Adrenal gland (tissue), 12 donors: ENCODE data around the gene HSDL1. TPM values are rescaled to one million over a fixed set of nuclear protein-coding genes. Genes with fewer than 3 reads are reported as not detected.

ENCODE experiments used
- DNase-seq, 7 donors: peaks; one replicate each; pipeline ENCODE4 v3.0.0-alpha.2; 2019 to 2020
- H3K27ac ChIP-seq, 5 donors: fragments of 200-600 bp; sonication (generic) in 4 of 5; 1 replicate in 3 of 5; 2 replicates in 2 of 5; pipeline versions ENCODE4 v1.5.1 to v1.8.0; 2016 to 2020; ENCODE audit warnings: mild to moderate bottlenecking in 1 of 5
- H3K27me3 ChIP-seq: fragments of 200-600 bp; 2 replicates; pipeline ENCODE4 v1.8.0; 2021
- H3K36me3 ChIP-seq, 2 donors: fragments of 200-600 bp; replicated peaks in 1 of 2; 1 replicate in 1 of 2; 2 replicates in 1 of 2; pipeline versions ENCODE4 v1.5.1 to v1.8.0; 2018 to 2022
- H3K4me1 ChIP-seq, 2 donors: fragments of 200-600 bp; replicated peaks in 1 of 2; 1 replicate in 1 of 2; 2 replicates in 1 of 2; pipeline versions ENCODE4 v1.5.1 to v1.8.0; 2018 to 2021
- H3K4me3 ChIP-seq, 4 donors: fragments of 200-600 bp; sonication (generic) in 3 of 4; one replicate each; pipeline ENCODE4 v1.5.1; 2016 to 2018
- H3K9me3 ChIP-seq, 3 donors: fragments of 200-600 bp; sonication (generic) in 1 of 3; replicated peaks in 1 of 3; 1 replicate in 2 of 3; 2 replicates in 1 of 3; pipeline versions ENCODE4 v1.5.1 to v1.8.0; 2016 to 2021
- CTCF ChIP-seq, 6 experiments: fragments of 450-650 bp in 4 of 6; fragments of 200-600 bp in 2 of 6; sonication (generic) in 1 of 6; IDR thresholded peaks; 1 replicate in 5 of 6; 2 replicates in 1 of 6; pipeline versions ENCODE4 v1.5.1 to v1.8.0; 2016 to 2021; ENCODE audit warnings: antibody characterized with exemption in 6 of 6, mild to moderate bottlenecking in 2 of 6, moderate library complexity in 1 of 6
- POLR2A ChIP-seq, 2 donors: fragments of 450-650 bp; IDR thresholded peaks; one replicate each; pipeline ENCODE4 v1.6.1; 2017; ENCODE audit warnings: antibody characterized with exemption in 2 of 2, mild to moderate bottlenecking in 2 of 2, moderate library complexity in 1 of 2
- WGBS, 4 donors: extraction: QIAGEN DNeasy Blood & Tissue Kit in 2 of 4; methylation state at CpG; one replicate each; pipeline versions ENCODE4 v1.1.5 to v1.1.7; 2013 to 2017; 5-methylcytosine and 5-hydroxymethylcytosine counted together
- intact Hi-C, 2 donors: fragments of 100-400 bp; cut with DNase I; formaldehyde crosslinking; loops; one replicate each; pipeline versions ENCODE4 v1.14.1 to v1.15.0; 2022 to 2023
- polyA plus RNA-seq, 3 donors: library from polyadenylated mRNA; stranded (reverse); fragments of 200-250 nt in 2 of 3; fragments of 350-450 nt in 1 of 3; fragmentation: Illumina TruSeq in 1 of 3; extraction: RNeasy Lipid Tissue Mini Kit (QIAGEN cat#74804) in 1 of 3; gene quantifications; one replicate each; pipeline ENCODE4 v1.2.3, GENCODE V29; 2013 to 2014
- total RNA-seq, 9 donors: library from RNA; depleted of rRNA in 4 of 9; stranded (reverse); fragments of >200 nt in 4 of 9; fragments of 120-200 nt in 1 of 9; fragmentation: NEBNext Ultra II Directional in 1 of 9; extraction: Animal tissue kit (Norgen Biotek cat#: 25700) in 1 of 9; gene quantifications; one replicate each; pipeline versions ENCODE4 v1.1.0 to v1.2.4, GENCODE V29; 2013 to 2023
- donor health status: healthy with polysubstance abuse.
- donor health status: Bipolar disorder and iron deficiency.
- donor health status: DM: yes; HTN: yes; CAD: no.
- donor health status: DM: no; HTN: no; CAD: no.
- donor health status: DM: no; HTN: no; CAD: no.
- donor health status: DM: yes; HTN: yes; CAD: no.

The HSDL1 gene
- total and polyA plus RNA-seq, 12 donors: 18.8 to 122 (median 31.5) TPM

GRCh38 chr16:84107921-84108320 is 37.1 kb downstream of the HSDL1 start:
- intact Hi-C loops: no loop called here
- WGBS, 4 donors: 78 to 88% (median 83%) methylated on average over 1 to 2 of the region's 2 CpGs
- no peaks in the 10 kb centered on the region for H3K36me3 ChIP-seq
- no peak for DNase-seq
- no peaks in the 10 kb centered on the region for H3K27me3 ChIP-seq
- peak overlapping the region in 1 of 5 donors; percentile 51 for H3K27ac ChIP-seq
- TF ChIP-seq POLR2A (IDR thresholded peaks at IDR 0.05): no peak
- no peak for TF ChIP-seq CTCF (IDR thresholded peaks at IDR 0.05)
- H3K4me1 ChIP-seq: peaks cover 13 to 28% of the 10 kb centered on the region in 2 donors
- no peaks in the 10 kb centered on the region for H3K9me3 ChIP-seq
- H3K4me3 ChIP-seq: no peak overlapping the region

DNA sequence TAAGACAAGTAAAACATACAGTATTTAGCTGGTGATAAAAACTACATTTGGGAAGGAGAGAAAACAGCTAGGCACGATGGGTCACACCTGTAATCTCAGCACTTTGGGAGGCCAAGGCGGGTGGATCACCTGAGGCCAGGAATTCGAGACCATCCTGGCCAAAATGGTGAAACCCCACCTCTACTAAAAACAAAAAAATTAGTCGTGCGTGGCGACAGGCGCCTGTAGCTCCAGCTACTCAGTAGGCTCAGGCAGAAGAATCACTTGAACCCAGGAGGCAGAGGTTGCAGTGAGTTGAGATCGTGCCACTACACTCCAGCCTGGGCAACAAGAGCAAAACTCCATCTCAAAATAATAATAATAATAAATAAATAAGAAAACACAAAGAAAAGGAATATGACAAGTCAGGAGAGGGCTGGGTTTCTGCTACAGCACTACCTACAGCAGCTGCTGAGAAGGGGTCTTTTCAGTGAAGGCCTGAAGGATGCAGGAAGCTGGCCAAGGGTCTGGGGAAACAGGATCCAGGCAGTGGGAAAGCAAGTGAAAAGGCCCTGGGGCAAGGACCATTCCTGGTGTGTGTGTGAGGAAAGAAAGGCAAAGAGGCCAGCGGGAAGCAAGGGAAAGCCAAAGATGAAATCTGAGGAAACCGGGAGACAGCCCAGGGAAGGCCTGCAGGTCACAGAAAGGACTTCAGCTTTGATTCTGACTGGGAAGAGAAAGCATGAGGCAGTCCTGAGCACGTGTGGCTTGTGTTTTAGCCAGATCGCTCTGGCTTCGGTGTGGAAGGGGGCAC is 38.8 kb downstream of the HSDL1 start:
- H3K27me3 ChIP-seq: no peaks in the 10 kb centered on the region
- TF ChIP-seq CTCF (IDR thresholded peaks at IDR 0.05) (no peak), POLR2A (IDR thresholded peaks at IDR 0.05) (no peak)
- no peak for DNase-seq
- peaks cover 0 to 6% of the 10 kb centered on the region in 2 donors for H3K36me3 ChIP-seq
- no peaks in the 10 kb centered on the region for H3K9me3 ChIP-seq
- WGBS, 4 donors: 85 to 88% (median 86%) methylated on average over 13 of the region's 13 CpGs
- intact Hi-C loops: no loop called here
- H3K27ac ChIP-seq: peak overlapping the region in 1 of 5 donors; percentile 34
- peaks cover 13 to 28% of the 10 kb centered on the region in 2 donors for H3K4me1 ChIP-seq
- H3K4me3 ChIP-seq: no peak overlapping the region

DNA sequence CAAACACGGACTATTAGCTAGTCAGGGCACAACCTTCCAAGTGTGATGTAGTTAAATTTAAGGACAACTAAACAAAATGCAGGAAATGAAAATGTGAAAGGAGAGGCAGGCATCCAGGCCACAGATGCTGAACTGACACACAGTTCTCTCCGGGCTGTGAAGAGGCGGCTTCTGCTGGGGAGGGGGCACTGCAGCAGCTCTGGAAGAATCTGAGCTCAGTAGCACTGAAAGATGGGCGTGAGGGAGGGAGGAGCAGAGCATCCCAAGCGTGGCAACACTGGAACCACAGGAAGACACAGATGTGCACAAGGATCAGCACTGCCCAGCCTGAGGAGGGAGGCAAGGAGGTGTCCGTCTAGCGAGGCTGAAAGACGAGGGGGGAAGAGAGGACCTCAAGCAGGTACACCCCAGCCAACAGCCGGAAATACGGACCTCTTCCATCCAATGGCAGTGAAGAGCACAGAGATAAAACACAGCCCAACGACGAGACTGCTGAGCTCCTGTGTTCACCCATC is 39.6 kb downstream of the HSDL1 start:
- no peaks in the 10 kb centered on the region for H3K9me3 ChIP-seq
- TF ChIP-seq POLR2A (IDR thresholded peaks at IDR 0.05) (no peak), CTCF (IDR thresholded peaks at IDR 0.05) (no peak)
- H3K4me1 ChIP-seq: peaks cover 13 to 27% of the 10 kb centered on the region in 2 donors
- no peak for DNase-seq
- H3K27me3 ChIP-seq: no peaks in the 10 kb centered on the region
- WGBS, 4 donors: 75 to 85% (median 82%) methylated on average over 12 of the region's 12 CpGs
- H3K27ac ChIP-seq: peak overlapping the region in 1 of 5 donors; percentile 3
- peaks cover 0 to 12% of the 10 kb centered on the region in 2 donors for H3K36me3 ChIP-seq
- H3K4me3 ChIP-seq: no peak overlapping the region
- intact Hi-C loops: no loop called here

GRCh38 chr16:84104231-84104630 is 40.7 kb downstream of the HSDL1 start:
- 86 to 91% (median 89%) methylated on average over 3 of the region's 3 CpGs for WGBS, 4 donors
- Histone ChIP-seq H3K36me3 (peaks cover 0 to 16% of the 10 kb centered on the region in 2 donors), H3K9me3 (no peaks in the 10 kb centered on the region), H3K27me3 (no peaks in the 10 kb centered on the region), H3K4me1 (peaks cover 5 to 16% of the 10 kb centered on the region in 2 donors), H3K4me3 (no peak overlapping the region), H3K27ac (no peak overlapping the region)
- intact Hi-C loops: no loop called here
- TF ChIP-seq POLR2A (IDR thresholded peaks at IDR 0.05): no peak
- no peak for TF ChIP-seq CTCF (IDR thresholded peaks at IDR 0.05)
- no peak for DNase-seq
